GM23338 (cell line): ENCODE results near the gene NRSN2. TPM values are rescaled to one million over a fixed set of nuclear protein-coding genes. Genes with fewer than 3 reads are reported as not detected.
A peak's percentile ranks its signal among the peaks of the same experiment; 100 is the strongest.

Experiments used
- ATAC-seq: fragments of 200-7000 bp; cut with Tn5 transposase; 3 replicates; pipeline ENCODE4 v1.9.1; 2020
- DNase-seq: peaks from one replicate; pipeline ENCODE4 v3.0.0-alpha.2; 2015; ENCODE audit warnings: low spot score
- H2AFZ ChIP-seq: fragments of 200-600 bp; sonication (generic); 2 replicates; pipeline ENCODE4 v1.8.0; 2016; ENCODE audit warnings: antibody characterized with exemption, mild to moderate bottlenecking, moderate library complexity
- H3F3A ChIP-seq: fragments of 200-600 bp; sonication (generic); replicated peaks from 2 replicates; pipeline ENCODE4 v1.8.0; 2017; ENCODE audit warnings: antibody characterized with exemption, mixed run types, low read depth
- H3K27ac ChIP-seq: fragments of 200-600 bp; sonication (generic); 2 replicates; pipeline ENCODE4 v1.6.1; 2016; ENCODE audit warnings: low read depth
- H3K27me3 ChIP-seq: fragments of 200-600 bp; sonication (generic); 2 replicates; pipeline ENCODE4 v1.8.0; 2016; ENCODE audit warnings: mild to moderate bottlenecking, mixed run types, moderate library complexity; ENCODE audit not compliant: insufficient read depth
- H3K36me3 ChIP-seq: fragments of 200-600 bp; sonication (generic); 2 replicates; pipeline ENCODE4 v1.8.0; 2016; ENCODE audit warnings: mild to moderate bottlenecking; ENCODE audit not compliant: insufficient read depth
- H3K4me1 ChIP-seq: fragments of 200-600 bp; sonication (generic); 2 replicates; pipeline ENCODE4 v1.8.0; 2016; ENCODE audit warnings: mild to moderate bottlenecking, moderate library complexity; ENCODE audit not compliant: insufficient read depth
- H3K4me2 ChIP-seq: fragments of 200-600 bp; sonication (generic); 2 replicates; pipeline ENCODE4 v1.7.1; 2017; ENCODE audit warnings: mixed run types
- H3K4me3 ChIP-seq: fragments of 200-600 bp; sonication (generic); 2 replicates; pipeline ENCODE4 v1.6.1; 2016; ENCODE audit warnings: mixed run types
- H3K79me2 ChIP-seq: fragments of 200-600 bp; sonication (generic); replicated peaks from 2 replicates; pipeline ENCODE4 v1.8.0; 2017; ENCODE audit warnings: mild to moderate bottlenecking; ENCODE audit not compliant: insufficient read depth
- H3K9me2 ChIP-seq: fragments of 200-600 bp; sonication (generic); 2 replicates; pipeline ENCODE4 v1.8.0; 2017; ENCODE audit not compliant: insufficient read depth
- H4K20me1 ChIP-seq: fragments of 200-600 bp; sonication (generic); replicated peaks from 2 replicates; pipeline ENCODE4 v1.8.0; 2017; ENCODE audit warnings: mild to moderate bottlenecking; ENCODE audit not compliant: insufficient read depth
- H3K27ac Mint-ChIP-seq: 2 replicates; pipeline ENCODE4 v1.8.0; 2020; ENCODE audit warnings: inconsistent platforms, mild to moderate bottlenecking, moderate library complexity, mixed read lengths
- H3K27me3 Mint-ChIP-seq: 3 replicates; pipeline ENCODE4 v1.8.0; 2022; ENCODE audit warnings: low read depth, mild to moderate bottlenecking, moderate library complexity, mixed read lengths, inconsistent platforms; ENCODE audit not compliant: insufficient read depth, poor library complexity
- H3K36me3 Mint-ChIP-seq: 3 replicates; pipeline ENCODE4 v1.8.0; 2021; ENCODE audit warnings: low read depth, mild to moderate bottlenecking, inconsistent platforms, moderate library complexity, mixed read lengths
- H3K4me1 Mint-ChIP-seq: 3 replicates; pipeline ENCODE4 v1.8.0; 2020; ENCODE audit warnings: mild to moderate bottlenecking, inconsistent platforms, mixed read lengths
- H3K4me3 Mint-ChIP-seq: 3 replicates; pipeline ENCODE4 v1.8.0; 2021; ENCODE audit warnings: moderate library complexity, mild to moderate bottlenecking, inconsistent platforms, mixed read lengths
- H3K9me3 Mint-ChIP-seq: 3 replicates; pipeline ENCODE4 v1.8.0; 2020; ENCODE audit warnings: moderate library complexity, mild to moderate bottlenecking, inconsistent platforms, mixed read lengths
- CREB1 ChIP-seq: fragments of 250-450 bp; sonication (Bioruptor Pico); IDR thresholded peaks from 2 replicates; pipeline ENCODE4 v1.5.0; 2020; ENCODE audit warnings: low read depth, mild to moderate bottlenecking, moderate library complexity
- CTCF ChIP-seq, 2 experiments: fragments of 200-600 bp in 1 of 2; sonication (generic) in 1 of 2; conservative IDR thresholded peaks; 2 replicates each; pipeline versions ENCODE4 v1.5.1 to v1.6.1; 2016 to 2017; ENCODE audit warnings: antibody characterized with exemption in 2 of 2, low read depth in 2 of 2, mild to moderate bottlenecking in 2 of 2, moderate library complexity in 1 of 2
- EZH2phosphoT487 ChIP-seq: fragments of 200-600 bp; sonication (generic); IDR thresholded peaks from one replicate; pipeline ENCODE4 v1.8.1; 2018; ENCODE audit warnings: antibody characterized with exemption; ENCODE audit not compliant: unreplicated experiment
- JUNB ChIP-seq: IDR thresholded peaks from one replicate; pipeline ENCODE4 v1.6.1; 2016; ENCODE audit warnings: antibody characterized with exemption; ENCODE audit not compliant: unreplicated experiment
- POLR2AphosphoS5 ChIP-seq: IDR thresholded peaks from 2 replicates; pipeline ENCODE4 v1.6.1; 2016; ENCODE audit warnings: antibody characterized with exemption, low read depth
- REST ChIP-seq: IDR thresholded peaks from one replicate; pipeline ENCODE4 v1.6.1; 2018; ENCODE audit warnings: antibody characterized with exemption; ENCODE audit not compliant: unreplicated experiment
- ZNF114 ChIP-seq: fragments of 250-450 bp; sonication (Bioruptor Pico); IDR thresholded peaks from 2 replicates; pipeline ENCODE4 v1.5.0; 2020; ENCODE audit warnings: mild to moderate bottlenecking, moderate library complexity
- ZNF462 ChIP-seq: fragments of 250-450 bp; sonication (Bioruptor Pico); IDR thresholded peaks from 2 replicates; pipeline ENCODE4 v1.5.0; 2020; ENCODE audit warnings: mild to moderate bottlenecking, moderate library complexity
- polyA plus RNA-seq: library from polyadenylated mRNA; unstranded; fragments of >200 nt; fragmentation: Nextera tagmentation; extraction: Ambion mirVana; gene quantifications from 2 replicates; pipeline ENCODE4 v1.2.1, GENCODE V29; 2016
- total RNA-seq: library from RNA; depleted of rRNA; stranded (reverse); fragments of >200 nt; shearing (Covaris generic); gene quantifications from 2 replicates; pipeline ENCODE4 v1.2.3, GENCODE V29; 2014

The NRSN2 gene
- total and polyA plus RNA-seq, 2 experiments from 2014 or later: 14.4 to 17.9 TPM

GRCh38 chr20:343107-343506 is 3.8 kb upstream of the NRSN2 start (continued):
- TF ChIP-seq REST: no peak
- TF ChIP-seq JUNB: no peak
- TF ChIP-seq EZH2phosphoT487: no peak
- TF ChIP-seq CTCF (conservative IDR thresholded peaks at IDR 0.05; ENCODE audit: low read depth in 2 of 2): no peak

GRCh38 chr20:346033-346639 is 775 bp upstream of the NRSN2 start:
- no peaks in the 10 kb centered on the region for H3K9me2 ChIP-seq
- H3K27me3 ChIP-seq: no peaks in the 10 kb centered on the region
- H3K36me3 ChIP-seq: no peaks in the 10 kb centered on the region
- peak overlapping the region; percentile 50; the same call in 1 of the 2 replicates for H3K27ac ChIP-seq
- H3K4me1 Mint-ChIP-seq: peaks cover 16% of the 10 kb centered on the region
- DNase-seq (no peak), ATAC-seq (no peak)
- H2AFZ ChIP-seq: peak overlapping the region; percentile 95; the same call in 1 of the 2 replicates
- peaks cover 2% of the 10 kb centered on the region; the same call in 1 of the 3 replicates for H3K36me3 Mint-ChIP-seq
- no peaks in the 10 kb centered on the region for H4K20me1 ChIP-seq
- H3F3A ChIP-seq: peaks cover 13% of the 10 kb centered on the region; the same call in 1 of the 2 replicates
- no peaks in the 10 kb centered on the region for H3K79me2 ChIP-seq
- H3K4me3 ChIP-seq: peak overlapping the region; percentile 94
- peaks cover 13% of the 10 kb centered on the region for H3K27me3 Mint-ChIP-seq
- no peak overlapping the region for H3K27ac Mint-ChIP-seq
- H3K4me1 ChIP-seq: peaks cover 15% of the 10 kb centered on the region
- H3K9me3 Mint-ChIP-seq: no peaks in the 10 kb centered on the region; the same call in 2 of the 3 replicates
- H3K4me2 ChIP-seq: peak overlapping the region; percentile 97
- peak overlapping the region; percentile 88 for H3K4me3 Mint-ChIP-seq
- TF ChIP-seq ZNF462 (CRISPR knock-in tag) (no peak), POLR2AphosphoS5 (no peak), REST (no peak), CREB1 (no peak), ZNF114 (no peak)
